HepG2 (cell line): ENCODE data around the gene PDZD7. TPM values are rescaled to one million over a fixed set of nuclear protein-coding genes. Genes with fewer than 3 reads are reported as not detected.

Source experiments
- FOXK1 ChIP-seq: sonication (generic); formaldehyde crosslinking; IDR thresholded peaks from 2 replicates; pipeline ENCODE4 v1.4.0; 2020; ENCODE audit warnings: low read depth, missing genetic modification reagents, borderline replicate concordance
- GABPA ChIP-seq, 2 experiments: IDR thresholded peaks; 2 replicates each; pipeline ENCODE4 v1.6.1; 2011 to 2016; ENCODE audit warnings: low read depth in 2 of 2, low read length in 1 of 2, missing biosample characterization in 1 of 2, missing genetic modification characterization in 1 of 2
- HDAC1 ChIP-seq: sonication (generic); formaldehyde crosslinking; IDR thresholded peaks from 2 replicates; pipeline ENCODE4 v1.5.1; 2020; ENCODE audit warnings: mild to moderate bottlenecking, missing genetic modification reagents
- MEIS2 ChIP-seq: sonication (generic); formaldehyde crosslinking; IDR thresholded peaks from 2 replicates; pipeline ENCODE4 v1.9.0; 2021; ENCODE audit warnings: mild to moderate bottlenecking, missing genetic modification reagents
- NFE2L1 ChIP-seq: sonication (generic); formaldehyde crosslinking; IDR thresholded peaks from 2 replicates; pipeline ENCODE4 v1.4.0; 2020; ENCODE audit warnings: missing genetic modification reagents, mild to moderate bottlenecking, borderline replicate concordance
- PHB2 ChIP-seq: fragments of 450-650 bp; IDR thresholded peaks from 2 replicates; pipeline ENCODE4 v1.6.1; 2018; ENCODE audit not compliant: partially characterized antibody
- SMAD3 ChIP-seq: sonication (generic); formaldehyde crosslinking; IDR thresholded peaks from 2 replicates; pipeline ENCODE4 v1.4.0; 2020; ENCODE audit warnings: missing genetic modification reagents
- SOX5 ChIP-seq: IDR thresholded peaks from 2 replicates; pipeline ENCODE4 v1.6.1; 2016; ENCODE audit warnings: borderline replicate concordance
- SP1 ChIP-seq, 2 experiments: fragments of 450-650 bp in 1 of 2; sonication (generic) in 1 of 2; formaldehyde crosslinking in 1 of 2; IDR thresholded peaks; 2 replicates each; pipeline versions ENCODE4 v1.4.0 to v1.6.1; 2016 to 2020; ENCODE audit warnings: missing genetic modification reagents in 1 of 2
- SUZ12 ChIP-seq: fragments of 150-350 bp; IDR thresholded peaks from 2 replicates; pipeline ENCODE4 v1.6.1; 2014; ENCODE audit warnings: low read depth, low read length
- TGIF2 ChIP-seq: IDR thresholded peaks from 2 replicates; pipeline ENCODE4 v1.6.1; 2016; ENCODE audit warnings: control low read depth, missing compliant biosample characterization
- YEATS4 ChIP-seq: sonication (generic); formaldehyde crosslinking; IDR thresholded peaks from 2 replicates; pipeline ENCODE4 v1.4.0; 2020; ENCODE audit warnings: missing genetic modification reagents, borderline replicate concordance
- ZNF510 ChIP-seq: sonication (generic); formaldehyde crosslinking; IDR thresholded peaks from 2 replicates; pipeline ENCODE4 v1.4.0; 2020; ENCODE audit warnings: low read depth, mild to moderate bottlenecking, missing genetic modification reagents
- ZNF550 ChIP-seq: sonication (generic); formaldehyde crosslinking; IDR thresholded peaks from 2 replicates; pipeline ENCODE4 v1.4.0; 2020; ENCODE audit warnings: mild to moderate bottlenecking, missing genetic modification reagents, borderline replicate concordance
- ZNF703 ChIP-seq: sonication (generic); formaldehyde crosslinking; IDR thresholded peaks from 2 replicates; pipeline ENCODE4 v1.5.1; 2020; ENCODE audit warnings: missing genetic modification reagents, mild to moderate bottlenecking, moderate library complexity, borderline replicate concordance
- ZNF773 ChIP-seq: sonication (generic); formaldehyde crosslinking; IDR thresholded peaks from 2 replicates; pipeline ENCODE4 v1.4.0; 2020; ENCODE audit warnings: missing genetic modification reagents, borderline replicate concordance
- polyA plus RNA-seq, 8 experiments: library from polyadenylated mRNA; depleted of rRNA in 3 of 8; stranded (reverse) in 7 of 8; unstranded in 1 of 8; fragments of >200 nt; fragmentation: Illumina TruSeq in 4 of 8; extraction: Trizol in 4 of 8; gene quantifications; 2 replicates each; pipeline versions ENCODE4 v1.2.1 to v1.2.3, GENCODE V29; 2011 to 2016; ENCODE audit warnings: low read depth in 4 of 8, missing spikeins in 1 of 8, mixed read lengths in 1 of 8; ENCODE audit not compliant: insufficient read depth in 1 of 8
- total RNA-seq, 5 experiments: library from RNA; depleted of rRNA; stranded (reverse); fragments of >200 nt; fragmentation: Illumina TruSeq; extraction: Trizol; gene quantifications; 2 replicates each; pipeline ENCODE4 v1.2.3, GENCODE V29; 2016; ENCODE audit warnings: low read depth in 1 of 5
- TF ChIP-seq, protein P1 (sequence below), 2 experiments: sonication (generic) in 1 of 2; formaldehyde crosslinking in 1 of 2; IDR thresholded peaks; 2 replicates each; pipeline versions ENCODE4 v1.4.0 to v1.6.1; 2018 to 2020; ENCODE audit warnings: missing genetic modification reagents in 2 of 2, borderline replicate concordance in 1 of 2, low read depth in 1 of 2, mild to moderate bottlenecking in 1 of 2, missing biosample characterization in 1 of 2
- TF ChIP-seq, protein P2 (sequence below): sonication (generic); formaldehyde crosslinking; IDR thresholded peaks from 2 replicates; pipeline ENCODE4 v1.9.0; 2021; ENCODE audit warnings: mild to moderate bottlenecking, missing genetic modification reagents
- TF ChIP-seq, protein P3 (sequence below): sonication (generic); formaldehyde crosslinking; IDR thresholded peaks from 2 replicates; pipeline ENCODE4 v1.8.1; 2022; ENCODE audit warnings: mild to moderate bottlenecking, missing genetic modification reagents

The PDZD7 gene
- total and polyA plus RNA-seq, 2 of the 13 experiments (the other 11 are each of a cell fraction or from before 2014, with no cell fraction given): 0.58 to 0.73 TPM

DNA sequence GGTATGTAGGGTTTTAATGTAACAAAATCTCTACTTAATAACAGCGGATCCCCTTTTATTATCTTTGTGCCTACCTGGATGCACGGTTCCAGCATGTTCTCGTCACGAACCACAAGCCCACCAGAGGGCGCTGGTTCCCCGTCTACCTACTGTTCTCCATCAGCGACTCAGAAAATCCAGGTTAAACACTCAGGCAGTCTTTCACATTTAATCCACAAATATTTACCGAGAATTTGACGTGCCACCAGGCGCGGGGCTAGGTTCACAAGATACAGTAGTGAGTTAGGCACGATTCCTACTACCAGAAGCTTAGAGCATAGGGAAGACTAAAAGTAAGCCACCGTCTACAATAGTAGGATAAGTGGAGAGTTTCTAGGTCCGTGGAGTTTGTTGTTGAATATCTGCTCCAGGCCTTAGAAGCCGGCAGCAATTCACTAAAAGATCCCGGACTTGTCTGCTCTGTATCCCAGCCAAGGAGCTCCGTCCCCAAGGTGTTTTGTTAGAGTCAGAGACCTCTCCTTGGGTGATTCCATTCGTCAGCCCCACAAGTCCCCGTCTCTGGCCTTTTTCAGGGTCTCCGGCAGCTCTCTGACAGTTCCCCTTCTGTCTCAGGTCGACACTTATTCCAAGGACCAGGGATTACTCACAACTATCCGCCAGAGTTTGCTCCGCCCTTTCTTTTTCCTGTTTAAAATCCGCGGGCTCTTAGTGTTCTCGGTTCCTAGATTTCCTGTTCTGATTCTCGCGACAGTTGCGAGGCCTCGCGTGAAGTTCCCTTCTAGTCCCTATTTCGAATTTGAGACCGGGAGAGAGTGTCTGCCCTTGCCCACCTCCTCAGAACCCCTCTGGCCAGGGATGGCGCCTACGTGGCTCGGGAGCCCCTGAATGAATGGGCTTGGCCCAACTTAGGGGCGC lies 29.4 kb upstream of the PDZD7 start (continued):
- no peak for TF ChIP-seq ZNF550 (CRISPR knock-in tag)
- TF ChIP-seq GABPA (IDR thresholded peaks at IDR 0.05; ENCODE audit: low read depth, low read length): no peak
- peak; percentile 82 for TF ChIP-seq GABPA (CRISPR knock-in tag; IDR thresholded peaks at IDR 0.05; ENCODE audit: low read depth)
- no peak for TF ChIP-seq HDAC1 (CRISPR knock-in tag)
- no peak for TF ChIP-seq SUZ12
- TF ChIP-seq, protein P1, sequence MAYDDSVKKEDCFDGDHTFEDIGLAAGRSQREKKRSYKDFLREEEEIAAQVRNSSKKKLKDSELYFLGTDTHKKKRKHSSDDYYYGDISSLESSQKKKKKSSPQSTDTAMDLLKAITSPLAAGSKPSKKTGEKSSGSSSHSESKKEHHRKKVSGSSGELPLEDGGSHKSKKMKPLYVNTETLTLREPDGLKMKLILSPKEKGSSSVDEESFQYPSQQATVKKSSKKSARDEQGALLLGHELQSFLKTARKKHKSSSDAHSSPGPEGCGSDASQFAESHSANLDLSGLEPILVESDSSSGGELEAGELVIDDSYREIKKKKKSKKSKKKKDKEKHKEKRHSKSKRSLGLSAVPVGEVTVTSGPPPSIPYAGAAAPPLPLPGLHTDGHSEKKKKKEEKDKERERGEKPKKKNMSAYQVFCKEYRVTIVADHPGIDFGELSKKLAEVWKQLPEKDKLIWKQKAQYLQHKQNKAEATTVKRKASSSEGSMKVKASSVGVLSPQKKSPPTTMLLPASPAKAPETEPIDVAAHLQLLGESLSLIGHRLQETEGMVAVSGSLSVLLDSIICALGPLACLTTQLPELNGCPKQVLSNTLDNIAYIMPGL (CRISPR knock-in tag; IDR thresholded peaks at IDR 0.05; ENCODE audit: borderline replicate concordance in 1 of 2, low read depth in 1 of 2): peak in 1 of 2 experiments; percentile 59; a peak in 2 of 4 replicates
- TF ChIP-seq ZNF773 (CRISPR knock-in tag): no peak
- 0 out of 2 replicates have a peak, but pooled peaks have one; percentile 20 for TF ChIP-seq ZNF510 (CRISPR knock-in tag)
- TF ChIP-seq YEATS4: no peak
- peak; percentile 54; the same call in 1 of the 2 replicates for TF ChIP-seq SMAD3 (CRISPR knock-in tag)
- TF ChIP-seq SP1 (IDR thresholded peaks at IDR 0.05): no peak
- TF ChIP-seq SP1 (CRISPR knock-in tag; IDR thresholded peaks at IDR 0.05): no peak
- TF ChIP-seq TGIF2: peak; percentile 74; the same call in 1 of the 2 replicates
- TF ChIP-seq MEIS2 (CRISPR knock-in tag): no peak
- TF ChIP-seq PHB2: no peak
- no peak for TF ChIP-seq SOX5 (CRISPR knock-in tag)
- no peak for TF ChIP-seq NFE2L1 (CRISPR knock-in tag)
- TF ChIP-seq, protein P2, sequence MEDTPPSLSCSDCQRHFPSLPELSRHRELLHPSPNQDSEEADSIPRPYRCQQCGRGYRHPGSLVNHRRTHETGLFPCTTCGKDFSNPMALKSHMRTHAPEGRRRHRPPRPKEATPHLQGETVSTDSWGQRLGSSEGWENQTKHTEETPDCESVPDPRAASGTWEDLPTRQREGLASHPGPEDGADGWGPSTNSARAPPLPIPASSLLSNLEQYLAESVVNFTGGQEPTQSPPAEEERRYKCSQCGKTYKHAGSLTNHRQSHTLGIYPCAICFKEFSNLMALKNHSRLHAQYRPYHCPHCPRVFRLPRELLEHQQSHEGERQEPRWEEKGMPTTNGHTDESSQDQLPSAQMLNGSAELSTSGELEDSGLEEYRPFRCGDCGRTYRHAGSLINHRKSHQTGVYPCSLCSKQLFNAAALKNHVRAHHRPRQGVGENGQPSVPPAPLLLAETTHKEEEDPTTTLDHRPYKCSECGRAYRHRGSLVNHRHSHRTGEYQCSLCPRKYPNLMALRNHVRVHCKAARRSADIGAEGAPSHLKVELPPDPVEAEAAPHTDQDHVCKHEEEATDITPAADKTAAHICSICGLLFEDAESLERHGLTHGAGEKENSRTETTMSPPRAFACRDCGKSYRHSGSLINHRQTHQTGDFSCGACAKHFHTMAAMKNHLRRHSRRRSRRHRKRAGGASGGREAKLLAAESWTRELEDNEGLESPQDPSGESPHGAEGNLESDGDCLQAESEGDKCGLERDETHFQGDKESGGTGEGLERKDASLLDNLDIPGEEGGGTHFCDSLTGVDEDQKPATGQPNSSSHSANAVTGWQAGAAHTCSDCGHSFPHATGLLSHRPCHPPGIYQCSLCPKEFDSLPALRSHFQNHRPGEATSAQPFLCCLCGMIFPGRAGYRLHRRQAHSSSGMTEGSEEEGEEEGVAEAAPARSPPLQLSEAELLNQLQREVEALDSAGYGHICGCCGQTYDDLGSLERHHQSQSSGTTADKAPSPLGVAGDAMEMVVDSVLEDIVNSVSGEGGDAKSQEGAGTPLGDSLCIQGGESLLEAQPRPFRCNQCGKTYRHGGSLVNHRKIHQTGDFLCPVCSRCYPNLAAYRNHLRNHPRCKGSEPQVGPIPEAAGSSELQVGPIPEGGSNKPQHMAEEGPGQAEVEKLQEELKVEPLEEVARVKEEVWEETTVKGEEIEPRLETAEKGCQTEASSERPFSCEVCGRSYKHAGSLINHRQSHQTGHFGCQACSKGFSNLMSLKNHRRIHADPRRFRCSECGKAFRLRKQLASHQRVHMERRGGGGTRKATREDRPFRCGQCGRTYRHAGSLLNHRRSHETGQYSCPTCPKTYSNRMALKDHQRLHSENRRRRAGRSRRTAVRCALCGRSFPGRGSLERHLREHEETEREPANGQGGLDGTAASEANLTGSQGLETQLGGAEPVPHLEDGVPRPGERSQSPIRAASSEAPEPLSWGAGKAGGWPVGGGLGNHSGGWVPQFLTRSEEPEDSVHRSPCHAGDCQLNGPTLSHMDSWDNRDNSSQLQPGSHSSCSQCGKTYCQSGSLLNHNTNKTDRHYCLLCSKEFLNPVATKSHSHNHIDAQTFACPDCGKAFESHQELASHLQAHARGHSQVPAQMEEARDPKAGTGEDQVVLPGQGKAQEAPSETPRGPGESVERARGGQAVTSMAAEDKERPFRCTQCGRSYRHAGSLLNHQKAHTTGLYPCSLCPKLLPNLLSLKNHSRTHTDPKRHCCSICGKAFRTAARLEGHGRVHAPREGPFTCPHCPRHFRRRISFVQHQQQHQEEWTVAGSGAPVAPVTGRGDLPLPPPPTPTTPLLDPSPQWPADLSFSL: no peak
- no peak for TF ChIP-seq ZNF703
- TF ChIP-seq FOXK1 (CRISPR knock-in tag): no peak
- TF ChIP-seq, protein P3, sequence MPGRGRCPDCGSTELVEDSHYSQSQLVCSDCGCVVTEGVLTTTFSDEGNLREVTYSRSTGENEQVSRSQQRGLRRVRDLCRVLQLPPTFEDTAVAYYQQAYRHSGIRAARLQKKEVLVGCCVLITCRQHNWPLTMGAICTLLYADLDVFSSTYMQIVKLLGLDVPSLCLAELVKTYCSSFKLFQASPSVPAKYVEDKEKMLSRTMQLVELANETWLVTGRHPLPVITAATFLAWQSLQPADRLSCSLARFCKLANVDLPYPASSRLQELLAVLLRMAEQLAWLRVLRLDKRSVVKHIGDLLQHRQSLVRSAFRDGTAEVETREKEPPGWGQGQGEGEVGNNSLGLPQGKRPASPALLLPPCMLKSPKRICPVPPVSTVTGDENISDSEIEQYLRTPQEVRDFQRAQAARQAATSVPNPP (CRISPR knock-in tag): 0 out of 2 replicates have a peak, but pooled peaks have one; percentile 14
